SW480 (cell line): ENCODE results near the gene HARBI1.

ENCODE experiments used
- DNase-seq: peaks from one replicate; pipeline ENCODE4 v3.0.0-alpha.2; 2016; ENCODE audit warnings: low spot score

The HARBI1 gene

DNA sequence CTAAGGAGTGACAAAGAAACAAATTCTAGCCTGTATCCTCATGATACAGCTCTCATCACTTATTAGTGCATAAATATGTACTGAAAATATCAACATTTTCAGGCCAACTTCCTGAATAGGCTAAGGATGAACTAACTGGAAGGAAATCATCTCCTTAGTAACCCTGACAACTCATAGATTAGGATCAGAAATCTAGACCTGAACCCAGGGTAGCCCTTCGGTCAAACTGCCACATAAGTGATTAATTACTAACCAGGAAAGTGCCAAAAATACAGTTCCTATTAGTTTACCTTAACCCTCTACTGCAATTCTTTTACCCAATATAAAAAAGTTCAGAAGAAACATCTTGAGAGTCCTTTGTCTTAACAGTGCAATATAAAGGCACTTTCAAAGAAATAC lies 63.2 kb downstream of the HARBI1 start:
- no peak for DNase-seq
